ENCODE data around the gene SLC44A2.

DNA sequence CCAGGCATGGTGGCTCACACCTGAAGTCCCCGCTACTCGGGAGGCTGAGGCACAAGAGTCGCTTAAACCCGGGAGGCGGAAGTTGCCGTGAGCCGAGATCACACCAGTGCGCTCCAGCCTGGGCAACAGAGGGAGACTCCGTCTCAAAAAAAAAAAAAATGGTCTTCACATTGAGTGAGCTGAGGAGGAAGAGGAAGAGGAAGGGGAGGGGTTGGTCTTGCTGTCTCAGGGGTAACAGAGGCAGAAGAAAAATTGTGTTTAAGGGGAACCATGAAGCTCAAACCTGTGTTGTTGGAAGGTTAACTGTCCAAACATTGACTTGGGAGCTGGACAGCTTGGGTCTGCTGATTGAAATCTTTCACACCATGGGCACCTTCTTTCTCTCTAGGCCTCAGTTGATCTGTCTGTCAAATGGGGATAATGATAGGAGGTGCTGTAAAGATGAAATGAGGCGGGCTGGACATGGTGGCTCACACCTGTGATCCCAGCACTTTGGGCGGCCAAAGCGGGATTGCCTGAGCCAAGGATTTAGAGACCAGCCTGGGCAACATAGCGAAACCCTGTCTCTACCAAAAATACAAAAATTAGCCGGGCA lies 9.8 kb upstream of the SLC44A2 start:
- TF ChIP-seq, protein P1, sequence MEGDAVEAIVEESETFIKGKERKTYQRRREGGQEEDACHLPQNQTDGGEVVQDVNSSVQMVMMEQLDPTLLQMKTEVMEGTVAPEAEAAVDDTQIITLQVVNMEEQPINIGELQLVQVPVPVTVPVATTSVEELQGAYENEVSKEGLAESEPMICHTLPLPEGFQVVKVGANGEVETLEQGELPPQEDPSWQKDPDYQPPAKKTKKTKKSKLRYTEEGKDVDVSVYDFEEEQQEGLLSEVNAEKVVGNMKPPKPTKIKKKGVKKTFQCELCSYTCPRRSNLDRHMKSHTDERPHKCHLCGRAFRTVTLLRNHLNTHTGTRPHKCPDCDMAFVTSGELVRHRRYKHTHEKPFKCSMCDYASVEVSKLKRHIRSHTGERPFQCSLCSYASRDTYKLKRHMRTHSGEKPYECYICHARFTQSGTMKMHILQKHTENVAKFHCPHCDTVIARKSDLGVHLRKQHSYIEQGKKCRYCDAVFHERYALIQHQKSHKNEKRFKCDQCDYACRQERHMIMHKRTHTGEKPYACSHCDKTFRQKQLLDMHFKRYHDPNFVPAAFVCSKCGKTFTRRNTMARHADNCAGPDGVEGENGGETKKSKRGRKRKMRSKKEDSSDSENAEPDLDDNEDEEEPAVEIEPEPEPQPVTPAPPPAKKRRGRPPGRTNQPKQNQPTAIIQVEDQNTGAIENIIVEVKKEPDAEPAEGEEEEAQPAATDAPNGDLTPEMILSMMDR (conservative IDR thresholded peaks at IDR 0.05): no peak
- no peak for TF ChIP-seq EZH2 (IDR thresholded peaks at IDR 0.05; ENCODE audit: low read depth)
